GM12878 (cell line): ENCODE data around the gene LCLAT1. TPM values are rescaled to one million over a fixed set of nuclear protein-coding genes. Genes with fewer than 3 reads are reported as not detected.

Source experiments
- ATAC-seq: fragments of 200-7000 bp; cut with Tn5 transposase; 3 replicates; pipeline ENCODE4 v1.9.1; 2020; ENCODE audit warnings: mild to moderate bottlenecking, moderate library complexity
- BruUV-seq: library from RNA; stranded (reverse); fragments of 400-500 nt; replicated peaks from 2 replicates; lab custom pipeline; 2021; lab: Mats Ljungman, UMichigan
- CTCF ChIA-PET: fragments of 300-600 bp; sonication (Branson Sonifier 250); formaldehyde crosslinking; extraction: SDS; loops from one replicate; lab custom pipeline; 2021; ENCODE audit warnings: inconsistent platforms; lab: Yijun Ruan, JAX
- POLR2A ChIA-PET: fragments of 350-600 bp; formaldehyde crosslinking; extraction: SDS; loops from one replicate; lab custom pipeline; 2021; ENCODE audit warnings: inconsistent platforms; lab: Charles Lee
- RAD21 ChIA-PET: fragments of 300-600 bp; sonication (Branson Sonifier 250); formaldehyde crosslinking; loops from one replicate; lab custom pipeline; 2023; ENCODE audit warnings: antibody characterized with exemption; ENCODE audit not compliant: unreplicated experiment; lab: Charles Lee
- SMC1A ChIA-PET: fragments of 300-600 bp; sonication (Branson Sonifier 250); formaldehyde crosslinking; loops from one replicate; lab custom pipeline; 2023; ENCODE audit not compliant: unreplicated experiment, uncharacterized antibody; lab: Charles Lee
- DNase-seq: peaks from one replicate; pipeline ENCODE4 v3.0.0-alpha.2; 2011; ENCODE audit warnings: low read depth, low spot score
- FAIRE-seq: peaks from 3 replicates; lab custom pipeline; 2011; peaks lifted over from hg19 to GRCh38; lab: Jason Lieb, UNC
- H2AFZ ChIP-seq: 2 replicates; pipeline ENCODE4 v1.6.0; 2011; ENCODE audit warnings: low read depth, low read length, control low read depth; ENCODE audit not compliant: control insufficient read depth
- H3K27ac ChIP-seq: 2 replicates; pipeline ENCODE4 v1.5.1; 2011; ENCODE audit warnings: control low read depth; ENCODE audit not compliant: control insufficient read depth, insufficient read depth
- H3K27me3 ChIP-seq, 2 experiments: replicated peaks in 1 of 2; 2 replicates each; pipeline versions ENCODE4 v1.6.0 to v1.6.1; 2011; ENCODE audit warnings: low read length in 1 of 2; ENCODE audit not compliant: control insufficient read depth in 2 of 2, insufficient read depth in 2 of 2
- H3K36me3 ChIP-seq, 2 experiments: 2 replicates each; pipeline ENCODE4 v1.5.1; 2011; ENCODE audit warnings: low read length in 1 of 2; ENCODE audit not compliant: control insufficient read depth in 2 of 2, insufficient read depth in 2 of 2
- H3K4me1 ChIP-seq: 2 replicates; pipeline ENCODE4 v1.6.1; 2011; ENCODE audit warnings: mild to moderate bottlenecking, low read length, moderate library complexity, mixed read lengths; ENCODE audit not compliant: control insufficient read depth, insufficient read depth
- H3K4me2 ChIP-seq: 2 replicates; pipeline ENCODE4 v1.6.0; 2011; ENCODE audit warnings: control low read depth; ENCODE audit not compliant: control insufficient read depth, insufficient read depth
- H3K4me3 ChIP-seq: fragments of 200-600 bp; sonication (generic); 2 replicates; pipeline ENCODE4 v1.5.1; 2016
- H3K79me2 ChIP-seq: 2 replicates; pipeline ENCODE4 v1.6.0; 2011; ENCODE audit warnings: low read length; ENCODE audit not compliant: control insufficient read depth, insufficient read depth
- H3K9ac ChIP-seq: 2 replicates; pipeline ENCODE4 v1.8.0; 2011; ENCODE audit warnings: low read length, control low read depth, mixed read lengths; ENCODE audit not compliant: control insufficient read depth, insufficient read depth
- H3K9me3 ChIP-seq: replicated peaks from 3 replicates; pipeline ENCODE4 v1.5.1; 2011; ENCODE audit warnings: mild to moderate bottlenecking, low read length; ENCODE audit not compliant: control insufficient read depth, insufficient read depth
- H4K20me1 ChIP-seq: 2 replicates; pipeline ENCODE4 v1.6.0; 2011; ENCODE audit not compliant: control insufficient read depth, insufficient read depth
- ATF7 ChIP-seq: fragments of 450-650 bp; IDR thresholded peaks from 2 replicates; pipeline ENCODE4 v1.6.1; 2016; ENCODE audit warnings: low read depth, mild to moderate bottlenecking
- BACH1 ChIP-seq: fragments of 450-650 bp; IDR thresholded peaks from 2 replicates; pipeline ENCODE4 v1.6.1; 2017; ENCODE audit warnings: mild to moderate bottlenecking, borderline replicate concordance
- DPF2 ChIP-seq: fragments of 450-650 bp; IDR thresholded peaks from 2 replicates; pipeline ENCODE4 v1.6.1; 2017; ENCODE audit warnings: mild to moderate bottlenecking
- GABPA ChIP-seq: IDR thresholded peaks from 2 replicates; pipeline ENCODE4 v1.6.1; 2014; ENCODE audit warnings: antibody characterized with exemption, low read depth, mild to moderate bottlenecking, inconsistent platforms
- KAT2A ChIP-seq: conservative IDR thresholded peaks from 2 replicates; pipeline ENCODE4 v1.6.1; 2011; ENCODE audit warnings: low read depth, low read length; ENCODE audit not compliant: control insufficient read depth
- MEF2B ChIP-seq: fragments of 450-650 bp; IDR thresholded peaks from 2 replicates; pipeline ENCODE4 v1.6.1; 2018; ENCODE audit warnings: mild to moderate bottlenecking, moderate library complexity; ENCODE audit not compliant: partially characterized antibody, poor library complexity, severe bottlenecking
- NR2C2 ChIP-seq: IDR thresholded peaks from 2 replicates; pipeline ENCODE4 v1.6.1; 2011; ENCODE audit warnings: borderline replicate concordance, low read depth; ENCODE audit not compliant: control insufficient read depth, insufficient read length
- NRF1 ChIP-seq: conservative IDR thresholded peaks from 2 replicates; pipeline ENCODE4 v1.6.1; 2011; ENCODE audit warnings: mild to moderate bottlenecking, low read depth, low read length, improper control_type of control experiment
- SP1 ChIP-seq: IDR thresholded peaks from one replicate; pipeline ENCODE4 v1.6.1; 2011; ENCODE audit warnings: low read depth, low read length
- ZBTB33 ChIP-seq: fragments of 450-650 bp; IDR thresholded peaks from 2 replicates; pipeline ENCODE4 v1.6.1; 2017; ENCODE audit warnings: mild to moderate bottlenecking
- ZBTB40 ChIP-seq: fragments of 450-650 bp; IDR thresholded peaks from 2 replicates; pipeline ENCODE4 v1.6.1; 2016; ENCODE audit warnings: mild to moderate bottlenecking, moderate library complexity, borderline replicate concordance
- ZNF384 ChIP-seq: IDR thresholded peaks from 2 replicates; pipeline ENCODE4 v1.6.1; 2012; ENCODE audit warnings: low read depth, mild to moderate bottlenecking, low read length, improper control_type of control experiment, borderline replicate concordance
- WGBS: methylation state at CpG from one replicate; pipeline ENCODE4 v1.1.6; 2016; ENCODE audit warnings: low lambda C conversion rate; ENCODE audit not compliant: insufficient replicate concordance, insufficient coverage; ENCODE audit errors: missing lambda C conversion rate; 5-methylcytosine and 5-hydroxymethylcytosine counted together
- in situ Hi-C: fragments of 300-500 bp; cut with MboI; formaldehyde crosslinking; loops from 9 replicates; pipeline ENCODE4 v1.14.3; 2018; ENCODE audit warnings: mixed read lengths
- intact Hi-C: fragments of 100-400 bp; cut with micrococcal nuclease; formaldehyde crosslinking; loops from one replicate; pipeline ENCODE4 v1.14.2; 2022; ENCODE audit not compliant: unreplicated experiment
- polyA plus RNA-seq, 11 experiments: library from polyadenylated mRNA; depleted of rRNA in 4 of 11; unstranded in 6 of 11; stranded (reverse) in 5 of 11; fragments of >200 nt; fragmentation: Nextera tagmentation in 4 of 11; fragmentation: Illumina TruSeq in 1 of 11; extraction: Ambion mirVana in 4 of 11; extraction: Trizol in 1 of 11; gene quantifications; 1 replicate in 1 of 11; 2 replicates in 10 of 11; pipeline versions ENCODE4 v1.2.1 to v1.2.3, GENCODE V29; 2011 to 2016; ENCODE audit warnings: inconsistent platforms in 2 of 11, missing spikeins in 2 of 11, low read depth in 1 of 11
- total RNA-seq, 4 experiments: library from RNA; depleted of rRNA in 3 of 4; stranded (reverse); fragments of >200 nt in 3 of 4; fragmentation: Illumina TruSeq in 1 of 4; extraction: Trizol in 1 of 4; gene quantifications; 2 replicates each; pipeline versions ENCODE4 v1.2.1 to v1.2.3, GENCODE V29; 2013 to 2021

The LCLAT1 gene
- total and polyA plus RNA-seq, 10 of the 15 experiments (the other 5 are each of a cell fraction or from before 2014, with no cell fraction given), result 8.1 to 33.0 (median 15.9) TPM

GRCh38 chr2:30424231-30424630 is 22.8 kb upstream of the LCLAT1 start:
- no peaks in the 10 kb centered on the region for H3K36me3 ChIP-seq
- H3K4me2 ChIP-seq, result no peak overlapping the region
- no TSS peak for BruUV-seq
- H3K27ac ChIP-seq, result no peak overlapping the region
- H3K9me3 ChIP-seq, result no peaks in the 10 kb centered on the region
- TF ChIP-seq NRF1, result no peak
- TF ChIP-seq MEF2B, result no peak
- TF ChIP-seq ZBTB33, result no peak
- TF ChIP-seq KAT2A, result no peak
- no peak for TF ChIP-seq GABPA
- no peak for TF ChIP-seq BACH1
- no peak for TF ChIP-seq ZNF384
- no peak for TF ChIP-seq ZBTB40
- TF ChIP-seq NR2C2, result no peak
- TF ChIP-seq SP1, result no peak
- TF ChIP-seq ATF7, result no peak
- TF ChIP-seq DPF2, result no peak
- H3K4me1 ChIP-seq, result peaks cover 25% of the 10 kb centered on the region
- ChIA-PET POLR2A (interaction anchor here (0.5 to 3.5 kb wide), 2 partner anchors 88 to 272 kb away, joined by 5 to 20 read pairs; no protein-coding TSS in a partner anchor), SMC1A (interaction anchor here (1.5 to 11.3 kb wide), 5 partner anchors 10 to 259 kb away, joined by 3 to 96 read pairs (median 23); partner anchors contain the start of gene LCLAT1), RAD21 (interaction anchor here (3.3 kb wide), 1 partner anchor 8 kb away, joined by 18 read pairs; no protein-coding TSS in a partner anchor), CTCF (interaction anchor here (0.9 to 1.5 kb wide), 3 partner anchors 52 to 287 kb away, joined by 3 to 4 read pairs (median 3); no protein-coding TSS in a partner anchor)
- FAIRE-seq, result no peak
- H4K20me1 ChIP-seq, result no peaks in the 10 kb centered on the region
- H3K9ac ChIP-seq, result no peak overlapping the region
- intact Hi-C loops (loop anchor here (5.0 to 10.0 kb wide), 2 partner anchors 87 to 281 kb away; no protein-coding TSS in a partner anchor), in situ Hi-C loops (no loop called here)
- WGBS, result 96% methylated on average over 1 of the region's 1 CpG
- H3K27me3 ChIP-seq, result no peaks in the 10 kb centered on the region
- no peak overlapping the region for H3K4me3 ChIP-seq
- H2AFZ ChIP-seq, result no peak overlapping the region
- no peak for ATAC-seq
- H3K79me2 ChIP-seq, result no peaks in the 10 kb centered on the region
- DNase-seq, result no peak
